MM.1S (cell line): Measurements from ENCODE around the gene AUTS2.

Experiments used
- CTCF ChIP-seq: fragments of 300-600 bp; sonication (generic); IDR thresholded peaks from 2 replicates; pipeline ENCODE4 v1.5.1; 2016; ENCODE audit warnings: antibody characterized with exemption, low read length, mixed read lengths
- EZH2 ChIP-seq: fragments of 300-600 bp; sonication (generic); optimal IDR thresholded peaks from 2 replicates; pipeline ENCODE3; 2017; ENCODE audit warnings: low read depth, mild to moderate bottlenecking, antibody characterized with exemption, low read length, mixed read lengths
- EZH2phosphoT487 ChIP-seq: fragments of 300-600 bp; sonication (generic); IDR thresholded peaks from 2 replicates; pipeline ENCODE4 v1.6.1; 2018; ENCODE audit warnings: antibody characterized with exemption, low read length

GRCh38 chr7:70782796-70783195, 1184.5 kb downstream of the AUTS2 start:
- TF ChIP-seq CTCF (no peak), EZH2phosphoT487 (no peak), EZH2 (no peak)
